OCI-LY7 (cell line): ENCODE data around the gene PLXDC2. TPM values are rescaled to one million over a fixed set of nuclear protein-coding genes. Genes with fewer than 3 reads are reported as not detected.

Experiments used
- BruUV-seq: library from RNA; stranded (reverse); fragments of 400-500 nt; replicated peaks from 2 replicates; lab custom pipeline; 2021; lab: Mats Ljungman, UMichigan
- CTCF ChIA-PET: fragments of 300-600 bp; sonication (Branson Sonifier 250); formaldehyde crosslinking; loops from one replicate; lab custom pipeline; 2022; ENCODE audit warnings: antibody characterized with exemption; ENCODE audit not compliant: unreplicated experiment; lab: Charles Lee
- POLR2A ChIA-PET: fragments of 300-600 bp; sonication (Branson Sonifier 250); formaldehyde crosslinking; loops from one replicate; lab custom pipeline; 2022; ENCODE audit warnings: antibody characterized with exemption; lab: Charles Lee
- DNase-seq: peaks from one replicate; pipeline ENCODE4 v3.0.0-alpha.2; 2015; ENCODE audit warnings: low spot score
- H2AFZ ChIP-seq: fragments of 200-600 bp; sonication (generic), shearing (Covaris generic); 2 replicates; pipeline ENCODE4 v1.6.1; 2014; ENCODE audit warnings: mild to moderate bottlenecking, antibody characterized with exemption, low read length, moderate library complexity
- H3K27ac ChIP-seq: fragments of 200-600 bp; sonication (generic); 2 replicates; pipeline ENCODE4 v1.5.1; 2014; ENCODE audit warnings: mixed run types, low read depth, mild to moderate bottlenecking, moderate library complexity, low read length, inconsistent platforms; ENCODE audit not compliant: poor library complexity, severe bottlenecking
- H3K36me3 ChIP-seq: fragments of 200-600 bp; sonication (generic); 2 replicates; pipeline ENCODE4 v1.6.1; 2014; ENCODE audit warnings: mild to moderate bottlenecking, antibody characterized with exemption, low read length, moderate library complexity, mixed read lengths; ENCODE audit not compliant: insufficient read depth
- H3K4me1 ChIP-seq: fragments of 200-600 bp; sonication (generic); 2 replicates; pipeline ENCODE4 v1.5.1; 2014; ENCODE audit warnings: mild to moderate bottlenecking, low read length; ENCODE audit not compliant: insufficient read depth, poor library complexity, severe bottlenecking
- H3K4me2 ChIP-seq: fragments of 200-600 bp; sonication (generic); 2 replicates; pipeline ENCODE4 v1.6.1; 2014; ENCODE audit warnings: mild to moderate bottlenecking, low read length
- H3K4me3 ChIP-seq: fragments of 200-600 bp; sonication (generic); 2 replicates; pipeline ENCODE4 v1.5.1; 2014; ENCODE audit warnings: mild to moderate bottlenecking, low read depth, low read length; ENCODE audit not compliant: poor library complexity, severe bottlenecking
- H3K79me2 ChIP-seq: fragments of 200-600 bp; sonication (generic); 2 replicates; pipeline ENCODE4 v1.6.1; 2016; ENCODE audit warnings: low read depth, mild to moderate bottlenecking, low read length, moderate library complexity, mixed read lengths; ENCODE audit not compliant: insufficient read depth
- H3K9me2 ChIP-seq: fragments of 200-600 bp; sonication (generic); 2 replicates; pipeline ENCODE4 v1.6.1; 2016; ENCODE audit warnings: mild to moderate bottlenecking, low read length, mixed read lengths; ENCODE audit not compliant: insufficient read depth
- H3K9me3 ChIP-seq: fragments of 200-600 bp; sonication (generic); 2 replicates; pipeline ENCODE4 v1.6.1; 2014; ENCODE audit warnings: mild to moderate bottlenecking, mixed run types, low read length, mixed read lengths
- H4K20me1 ChIP-seq: fragments of 200-600 bp; sonication (generic); 2 replicates; pipeline ENCODE4 v1.6.1; 2014; ENCODE audit warnings: mild to moderate bottlenecking, antibody characterized with exemption, low read length, moderate library complexity, mixed read lengths; ENCODE audit not compliant: insufficient read depth
- EZH2phosphoT487 ChIP-seq: fragments of 200-600 bp; sonication (generic); IDR thresholded peaks from 2 replicates; pipeline ENCODE4 v1.6.1; 2018; ENCODE audit warnings: low read depth, borderline replicate concordance, mild to moderate bottlenecking, mixed run types, antibody characterized with exemption, low read length, moderate library complexity, mixed read lengths
- intact Hi-C: fragments of 100-400 bp; cut with micrococcal nuclease; formaldehyde crosslinking; loops from one replicate; pipeline ENCODE4 v1.10.0; 2022; ENCODE audit not compliant: unreplicated experiment
- total RNA-seq, 2 experiments: library from RNA; depleted of rRNA in 1 of 2; stranded (reverse); fragments of >200 nt in 1 of 2; shearing (Covaris generic) in 1 of 2; gene quantifications; 2 replicates each; pipeline ENCODE4 v1.2.3, GENCODE V29; 2014 to 2022
- TF ChIP-seq, protein P1 (sequence below): fragments of 200-600 bp; sonication (generic); conservative IDR thresholded peaks from 2 replicates; pipeline ENCODE4 v1.5.1; 2014; ENCODE audit warnings: mild to moderate bottlenecking, antibody characterized with exemption, low read length, moderate library complexity, mixed read lengths

The PLXDC2 gene
- total RNA-seq, 2 experiments from 2014 or later: not detected

DNA sequence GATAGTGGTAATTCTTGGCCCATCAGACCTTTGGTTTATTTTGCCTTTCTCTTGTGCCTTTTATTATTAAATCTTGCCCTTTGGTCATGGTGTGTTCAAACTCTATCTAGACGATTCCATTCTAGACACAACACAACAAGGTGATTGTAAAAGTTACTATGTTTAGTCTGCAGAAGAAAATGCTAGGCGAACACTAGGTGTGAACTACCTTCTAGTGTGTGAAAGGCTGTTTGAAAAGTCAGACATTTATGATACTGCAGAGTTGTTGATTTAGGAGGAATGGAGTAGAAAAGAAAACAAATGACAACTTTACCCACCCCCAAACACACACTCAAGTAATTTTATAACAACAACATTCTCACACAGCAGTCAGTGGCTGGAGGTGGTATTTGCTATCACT lies 103.4 kb downstream of the PLXDC2 start:
- H3K4me3 ChIP-seq: no peak overlapping the region
- H3K4me2 ChIP-seq: no peak overlapping the region
- H3K4me1 ChIP-seq: no peaks in the 10 kb centered on the region
- intact Hi-C loops: no loop called here
- TF ChIP-seq, protein P1, sequence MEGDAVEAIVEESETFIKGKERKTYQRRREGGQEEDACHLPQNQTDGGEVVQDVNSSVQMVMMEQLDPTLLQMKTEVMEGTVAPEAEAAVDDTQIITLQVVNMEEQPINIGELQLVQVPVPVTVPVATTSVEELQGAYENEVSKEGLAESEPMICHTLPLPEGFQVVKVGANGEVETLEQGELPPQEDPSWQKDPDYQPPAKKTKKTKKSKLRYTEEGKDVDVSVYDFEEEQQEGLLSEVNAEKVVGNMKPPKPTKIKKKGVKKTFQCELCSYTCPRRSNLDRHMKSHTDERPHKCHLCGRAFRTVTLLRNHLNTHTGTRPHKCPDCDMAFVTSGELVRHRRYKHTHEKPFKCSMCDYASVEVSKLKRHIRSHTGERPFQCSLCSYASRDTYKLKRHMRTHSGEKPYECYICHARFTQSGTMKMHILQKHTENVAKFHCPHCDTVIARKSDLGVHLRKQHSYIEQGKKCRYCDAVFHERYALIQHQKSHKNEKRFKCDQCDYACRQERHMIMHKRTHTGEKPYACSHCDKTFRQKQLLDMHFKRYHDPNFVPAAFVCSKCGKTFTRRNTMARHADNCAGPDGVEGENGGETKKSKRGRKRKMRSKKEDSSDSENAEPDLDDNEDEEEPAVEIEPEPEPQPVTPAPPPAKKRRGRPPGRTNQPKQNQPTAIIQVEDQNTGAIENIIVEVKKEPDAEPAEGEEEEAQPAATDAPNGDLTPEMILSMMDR: no peak
- TF ChIP-seq EZH2phosphoT487: no peak
- ChIA-PET POLR2A (no interaction called here), CTCF (no interaction called here)
- H3K9me2 ChIP-seq: no peaks in the 10 kb centered on the region
- H2AFZ ChIP-seq: no peak overlapping the region
- BruUV-seq: no TSS peak
- H3K27ac ChIP-seq: no peak overlapping the region
- H3K79me2 ChIP-seq: no peaks in the 10 kb centered on the region
- no peaks in the 10 kb centered on the region for H4K20me1 ChIP-seq
- no peaks in the 10 kb centered on the region for H3K36me3 ChIP-seq
- H3K9me3 ChIP-seq: no peaks in the 10 kb centered on the region
- no peak for DNase-seq

DNA sequence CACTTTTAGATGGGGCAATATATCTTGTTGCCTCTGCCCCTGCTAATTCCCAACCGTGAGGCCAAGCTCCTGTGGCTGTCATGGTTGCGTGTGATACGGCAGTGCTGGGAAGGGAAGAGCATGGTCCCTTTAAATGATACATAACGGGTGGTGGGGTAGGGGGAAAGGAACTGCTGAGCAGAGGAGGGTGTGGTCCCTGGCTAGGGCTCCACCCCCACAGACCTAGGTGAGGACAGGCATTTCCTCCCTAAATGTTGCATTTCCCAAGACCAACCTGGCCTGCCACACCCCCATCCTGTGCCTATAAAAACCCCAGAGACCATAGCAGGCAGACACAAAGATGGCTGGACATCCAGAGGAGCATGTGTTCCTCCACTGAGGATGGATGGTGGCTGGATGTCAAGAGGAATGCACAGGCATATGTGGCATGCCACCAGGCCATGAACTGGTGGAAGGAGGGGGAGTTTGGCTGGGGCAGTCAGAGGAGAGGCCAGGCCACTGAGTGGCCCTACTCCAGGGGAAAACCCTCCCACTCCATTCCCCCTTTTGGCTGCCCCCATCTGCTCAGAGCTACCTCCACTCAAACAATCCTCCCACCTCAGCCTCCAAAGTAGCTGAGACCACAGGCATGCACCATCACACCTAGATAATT lies 104.0 kb downstream of the PLXDC2 start:
- H3K9me2 ChIP-seq: no peaks in the 10 kb centered on the region
- no peak for DNase-seq
- H2AFZ ChIP-seq: no peak overlapping the region
- intact Hi-C loops: no loop called here
- ChIA-PET POLR2A (interaction anchor here (1.3 kb wide), 1 partner anchor 11 kb away, joined by 3 read pairs; no protein-coding TSS in a partner anchor), CTCF (no interaction called here)
- H3K27ac ChIP-seq: no peak overlapping the region
- no peak overlapping the region for H3K4me3 ChIP-seq
- no peaks in the 10 kb centered on the region for H3K4me1 ChIP-seq
- no peaks in the 10 kb centered on the region for H3K79me2 ChIP-seq
- no peaks in the 10 kb centered on the region for H3K36me3 ChIP-seq
- TF ChIP-seq, protein P1: no peak
- no peak for TF ChIP-seq EZH2phosphoT487
- H3K4me2 ChIP-seq: no peak overlapping the region
- BruUV-seq: no TSS peak
- no peaks in the 10 kb centered on the region for H4K20me1 ChIP-seq
- H3K9me3 ChIP-seq: no peaks in the 10 kb centered on the region

DNA sequence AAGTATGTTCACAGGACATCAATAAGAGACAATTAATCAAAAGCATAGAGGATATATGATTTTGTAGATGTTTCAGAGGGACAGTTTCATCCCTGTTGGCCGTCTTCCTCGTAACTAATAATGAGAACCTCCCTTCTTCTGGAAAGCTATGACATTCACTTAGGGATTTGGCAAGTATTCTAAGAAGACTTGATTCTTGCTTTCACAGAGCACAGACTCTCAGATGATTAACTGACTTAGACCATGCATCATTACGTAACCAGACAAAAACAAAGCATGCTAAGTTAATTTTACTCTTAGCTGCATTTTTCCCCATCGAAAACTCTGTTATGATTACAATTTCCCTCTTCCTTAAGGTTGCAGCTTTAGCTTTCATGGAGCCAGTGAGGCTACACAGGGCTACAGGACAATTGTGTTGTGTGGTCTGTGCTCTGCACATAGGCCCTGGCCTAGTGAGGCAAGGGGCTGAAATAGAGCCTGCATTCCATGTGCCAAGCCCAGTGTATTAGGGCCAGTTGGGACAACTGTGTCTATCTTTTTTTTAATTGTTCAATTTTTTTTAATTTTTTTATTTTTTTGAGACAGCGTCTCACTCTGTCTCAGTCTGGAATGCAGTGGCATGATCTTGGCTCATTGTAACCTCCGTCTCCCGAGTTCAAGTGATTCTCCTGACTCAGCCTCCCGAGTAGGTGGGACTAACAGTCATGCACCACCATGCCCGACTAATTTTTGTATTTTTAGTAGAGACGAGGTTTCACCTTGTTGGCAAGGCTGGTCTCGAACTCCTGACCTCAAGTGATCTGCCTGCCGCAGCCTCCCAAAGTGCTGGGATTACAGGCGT lies 105.3 kb downstream of the PLXDC2 start:
- BruUV-seq: no TSS peak
- H3K36me3 ChIP-seq: no peaks in the 10 kb centered on the region
- DNase-seq: no peak

More for the DNA sequence above, 105.3 kb downstream of the PLXDC2 start:
- H2AFZ ChIP-seq: no peak overlapping the region
- TF ChIP-seq EZH2phosphoT487: no peak
- TF ChIP-seq, protein P1: no peak
- intact Hi-C loops: no loop called here
- no peaks in the 10 kb centered on the region for H3K9me2 ChIP-seq
- ChIA-PET POLR2A (interaction anchor here (1.3 kb wide), 1 partner anchor 10 kb away, joined by 3 read pairs; no protein-coding TSS in a partner anchor), CTCF (no interaction called here)
- no peaks in the 10 kb centered on the region for H3K9me3 ChIP-seq
- H3K4me3 ChIP-seq: no peak overlapping the region
- no peaks in the 10 kb centered on the region for H4K20me1 ChIP-seq
- no peaks in the 10 kb centered on the region for H3K79me2 ChIP-seq
- no peak overlapping the region for H3K4me2 ChIP-seq
- no peaks in the 10 kb centered on the region for H3K4me1 ChIP-seq
- no peak overlapping the region for H3K27ac ChIP-seq
